SKM-1 (cell line): ENCODE measurements around the gene RPS6KA4.
"Not testable (repeated sequence)": the region's sequence is repeated elsewhere in the genome, so short reads cannot be mapped to it uniquely, and the experiment has no call there.

ENCODE experiments used
- DNase-seq: peaks from one replicate; lab custom pipeline; 2025; ENCODE audit not compliant: unreplicated experiment; lab: John Stamatoyannopoulos, UW

RPS6KA4 gene

GRCh38 chr11:64358907-64359711, at the start of gene RPS6KA4:
TSS of gene RPS6KA4 (plus strand) at chr11:64359162. CDS start at chr11:64359236, 74 bp downstream.
- no peak for DNase-seq

- DNase-seq = no peak
These were observed 46.0 kb upstream of the RPS6KA4 start for GRCh38 chr11:64312947-64313346.

GRCh38 chr11:64313491-64314145, 45.3 kb upstream of the RPS6KA4 start:
- DNase-seq = no peak

- no peak for DNase-seq
These were observed 44.7 kb upstream of the RPS6KA4 start for GRCh38 chr11:64314146-64314804.

GRCh38 chr11:64314805-64315561, 44.0 kb upstream of the RPS6KA4 start:
- no peak for DNase-seq

- DNase-seq = not testable (repeated sequence)
These were observed 43.1 kb upstream of the RPS6KA4 start for GRCh38 chr11:64315667-64316526.

GRCh38 chr11:64316672-64317324, 42.2 kb upstream of the RPS6KA4 start:
- no peak for DNase-seq

GRCh38 chr11:64317325-64317960, 41.5 kb upstream of the RPS6KA4 start, which contains the start of gene TRMT112:
TSS of gene TRMT112 (minus strand) at chr11:64317559. CDS start at chr11:64317526, 33 bp downstream.
- peak; percentile 95 for DNase-seq

GRCh38 chr11:64317961-64318765, 40.8 kb upstream of the RPS6KA4 start, which contains the start of gene PRDX5:
TSS of gene PRDX5 (plus strand) at chr11:64318121. CDS start at chr11:64318216, 95 bp downstream.
- DNase-seq = peak; percentile 94

GRCh38 chr11:64318766-64319761, 39.9 kb upstream of the RPS6KA4 start:
- peak; percentile 37 for DNase-seq

GRCh38 chr11:64320556-64320955, 38.4 kb upstream of the RPS6KA4 start:
- no peak for DNase-seq

- no peak for DNase-seq
These were observed 37.9 kb upstream of the RPS6KA4 start for GRCh38 chr11:64321026-64321425.

GRCh38 chr11:64321533-64321932, 37.4 kb upstream of the RPS6KA4 start:
- no peak for DNase-seq

- DNase-seq = no peak
These were observed 36.1 kb upstream of the RPS6KA4 start for GRCh38 chr11:64322925-64323260.

- no peak for DNase-seq
These were observed 35.6 kb upstream of the RPS6KA4 start for GRCh38 chr11:64323373-64323772.

GRCh38 chr11:64323984-64324383, 35.0 kb upstream of the RPS6KA4 start:
- DNase-seq = not testable (repeated sequence)
